Effector memory CD4-positive, alpha-beta T cell (primary cell): ENCODE results near the gene ACP7.

Experiments
- DNase-seq, 3 donors: peaks; one replicate each; pipeline ENCODE4 v3.0.0-alpha.2; 2020
- H3K27ac ChIP-seq: 2 replicates; pipeline ENCODE4 v1.7.0; 2013; ENCODE audit warnings: mild to moderate bottlenecking, low read length, moderate library complexity; ENCODE audit not compliant: insufficient read depth, poor library complexity, severe bottlenecking
- H3K27me3 ChIP-seq: replicated peaks from 2 replicates; pipeline ENCODE4 v1.7.0; 2013; ENCODE audit warnings: mild to moderate bottlenecking, low read length; ENCODE audit not compliant: insufficient read depth, control insufficient read depth, poor library complexity, severe bottlenecking
- H3K36me3 ChIP-seq: 2 replicates; pipeline ENCODE4 v1.7.0; 2013; ENCODE audit warnings: mild to moderate bottlenecking, low read length, moderate library complexity; ENCODE audit not compliant: control insufficient read depth, insufficient read depth
- H3K4me1 ChIP-seq: 2 replicates; pipeline ENCODE4 v1.7.0; 2013; ENCODE audit warnings: low read length, mild to moderate bottlenecking; ENCODE audit not compliant: control insufficient read depth, insufficient read depth, poor library complexity, severe bottlenecking
- H3K4me3 ChIP-seq: 2 replicates; pipeline ENCODE4 v1.7.0; 2013; ENCODE audit warnings: low read length, low read depth, mild to moderate bottlenecking; ENCODE audit not compliant: insufficient read depth, poor library complexity, severe bottlenecking
- H3K9me3 ChIP-seq: 2 replicates; pipeline ENCODE4 v1.7.0; 2013; ENCODE audit warnings: mild to moderate bottlenecking, low read length, moderate library complexity; ENCODE audit not compliant: control insufficient read depth

ACP7 gene

DNA sequence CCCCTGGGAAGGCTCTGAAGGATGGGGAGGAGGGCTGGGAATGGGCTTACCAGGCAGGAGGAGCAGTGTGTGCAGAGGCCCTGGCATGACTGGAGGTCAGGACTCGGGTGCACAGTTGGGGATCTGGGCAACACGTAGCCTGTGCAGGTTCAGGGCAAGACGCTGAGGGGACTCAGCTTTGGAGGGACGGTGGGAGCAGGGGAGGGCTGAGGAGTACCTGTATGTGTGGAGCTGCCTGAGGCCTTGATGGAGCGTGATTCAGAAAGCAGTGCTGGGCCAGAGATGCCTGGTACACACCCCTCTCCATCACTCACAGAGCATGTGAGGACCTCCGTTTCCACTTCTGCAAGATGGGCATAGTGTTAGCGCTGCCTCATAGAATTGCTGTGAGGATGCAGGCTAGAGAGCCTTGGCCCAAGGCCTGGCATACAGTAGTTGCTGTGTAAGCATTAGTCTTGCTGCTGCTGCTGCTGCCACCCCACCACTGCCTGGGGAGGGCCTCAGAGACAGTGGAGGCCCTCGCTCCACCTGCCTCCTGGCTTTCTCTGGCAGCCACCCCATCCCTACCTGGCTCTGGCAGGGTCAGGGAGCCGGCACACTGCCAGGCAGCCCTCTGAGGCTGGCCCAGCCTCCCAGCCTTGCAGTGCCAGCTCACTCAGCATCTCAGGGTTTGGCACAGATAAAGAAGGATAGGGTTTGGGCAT, 43.8 kb downstream of the ACP7 start:
- no peaks in the 10 kb centered on the region for H3K9me3 ChIP-seq
- no peaks in the 10 kb centered on the region for H3K27me3 ChIP-seq
- H3K4me1 ChIP-seq: peaks cover 10% of the 10 kb centered on the region
- H3K36me3 ChIP-seq: no peaks in the 10 kb centered on the region
- no peak overlapping the region for H3K27ac ChIP-seq
- DNase-seq: no peak
- H3K4me3 ChIP-seq: no peak overlapping the region

DNA sequence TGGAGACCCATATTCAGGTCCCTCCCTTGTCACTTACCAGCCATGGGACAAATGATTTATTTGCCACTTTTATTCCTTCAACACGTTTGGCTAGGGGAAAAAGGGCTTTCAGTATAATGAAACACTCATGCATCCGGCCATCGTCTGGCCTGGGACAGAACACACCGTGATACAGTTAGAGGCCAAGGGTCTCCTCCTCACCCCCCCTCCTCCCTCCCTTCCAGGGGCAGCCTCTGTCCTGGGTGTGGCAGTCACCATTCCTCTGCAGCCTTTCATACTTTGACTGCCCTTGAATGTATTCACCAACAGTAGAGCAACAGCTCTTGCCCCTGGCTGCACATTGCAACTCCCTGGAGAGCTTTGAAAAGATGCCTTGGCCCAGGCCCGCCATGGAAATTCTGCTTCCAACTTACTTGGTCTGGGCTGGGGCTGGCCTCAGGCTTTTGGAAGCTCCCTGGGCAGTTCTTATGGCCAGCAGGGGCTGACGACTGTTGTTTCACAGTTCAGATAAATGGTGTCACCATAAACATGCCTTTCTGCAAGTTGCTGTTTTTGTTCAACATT, 44.4 kb downstream of the ACP7 start:
- no peak overlapping the region for H3K4me3 ChIP-seq
- H3K36me3 ChIP-seq: no peaks in the 10 kb centered on the region
- peaks cover 10% of the 10 kb centered on the region for H3K4me1 ChIP-seq
- no peaks in the 10 kb centered on the region for H3K27me3 ChIP-seq
- DNase-seq: no peak
- H3K9me3 ChIP-seq: no peaks in the 10 kb centered on the region
- H3K27ac ChIP-seq: no peak overlapping the region

DNA sequence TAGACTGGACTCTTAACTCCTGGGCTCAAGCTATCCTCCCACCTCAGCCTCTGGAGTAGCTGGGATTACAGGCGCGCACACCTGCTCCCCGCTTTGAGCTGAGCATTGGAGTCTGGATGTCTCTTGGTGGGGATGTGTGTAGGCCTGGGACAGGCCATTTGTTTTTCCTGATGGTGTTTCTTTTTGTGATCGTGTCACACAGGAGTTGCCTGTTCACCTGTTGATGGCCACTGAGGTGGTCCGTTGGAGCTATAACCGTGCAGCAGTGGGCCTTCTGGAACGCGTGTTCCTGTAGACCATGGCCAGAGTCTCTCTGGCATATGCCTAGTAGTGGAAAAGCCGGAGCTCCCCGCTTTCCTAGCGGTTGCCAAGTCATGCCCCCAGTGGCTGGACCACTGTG, 44.9 kb downstream of the ACP7 start:
- Histone ChIP-seq H3K27ac (no peak overlapping the region), H3K9me3 (no peaks in the 10 kb centered on the region), H3K36me3 (no peaks in the 10 kb centered on the region), H3K4me3 (no peak overlapping the region), H3K4me1 (peaks cover 10% of the 10 kb centered on the region), H3K27me3 (no peaks in the 10 kb centered on the region)
- no peak for DNase-seq

DNA sequence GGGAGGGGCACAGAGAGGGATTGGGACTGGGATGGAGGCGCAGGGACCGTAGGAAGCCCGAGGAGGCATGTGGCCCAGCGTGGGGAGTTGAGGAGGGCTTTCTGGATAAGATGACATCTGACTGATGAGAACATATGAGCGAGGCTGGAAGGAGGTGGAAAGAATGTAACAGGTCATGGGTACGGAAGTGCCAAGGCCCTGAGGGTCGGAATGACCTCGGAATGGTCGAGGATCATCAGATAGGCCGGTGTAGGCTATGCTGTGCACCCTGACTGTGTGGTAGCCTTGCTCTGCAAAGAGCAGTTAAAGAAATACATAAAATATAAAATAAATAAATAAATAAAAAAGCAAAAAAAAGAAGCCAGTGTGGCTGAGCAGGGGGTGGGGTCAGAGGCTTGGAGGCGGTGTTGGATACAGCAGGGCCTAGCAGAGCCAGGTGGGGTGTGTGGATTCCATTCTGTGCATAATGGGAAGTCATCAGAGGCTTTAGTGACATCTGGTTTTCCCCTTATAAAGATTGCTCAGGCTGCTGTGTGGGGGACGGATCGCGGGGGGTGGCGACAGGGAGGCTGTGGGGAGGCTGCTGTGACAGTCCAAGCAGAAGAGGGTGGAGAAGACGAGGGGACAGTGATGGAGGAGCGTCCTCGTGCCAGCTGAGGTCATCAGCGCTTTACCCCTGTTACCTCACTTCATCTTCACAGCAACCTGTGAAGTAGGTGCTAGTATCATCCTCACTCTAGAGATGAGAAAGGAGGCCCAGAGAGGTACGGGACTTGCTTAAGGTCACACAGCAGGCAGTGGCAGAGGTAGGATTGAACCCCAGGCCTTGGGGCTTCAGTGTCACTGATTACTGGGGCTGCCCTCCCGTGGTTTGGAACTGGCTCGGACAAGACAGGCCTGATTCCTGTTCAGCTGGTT, 46.4 kb downstream of the ACP7 start:
- no peak overlapping the region for H3K4me3 ChIP-seq
- H3K27me3 ChIP-seq: no peaks in the 10 kb centered on the region
- H3K36me3 ChIP-seq: no peaks in the 10 kb centered on the region
- no peak overlapping the region for H3K27ac ChIP-seq
- no peak for DNase-seq
- peaks cover 4% of the 10 kb centered on the region for H3K4me1 ChIP-seq
- no peaks in the 10 kb centered on the region for H3K9me3 ChIP-seq

DNA sequence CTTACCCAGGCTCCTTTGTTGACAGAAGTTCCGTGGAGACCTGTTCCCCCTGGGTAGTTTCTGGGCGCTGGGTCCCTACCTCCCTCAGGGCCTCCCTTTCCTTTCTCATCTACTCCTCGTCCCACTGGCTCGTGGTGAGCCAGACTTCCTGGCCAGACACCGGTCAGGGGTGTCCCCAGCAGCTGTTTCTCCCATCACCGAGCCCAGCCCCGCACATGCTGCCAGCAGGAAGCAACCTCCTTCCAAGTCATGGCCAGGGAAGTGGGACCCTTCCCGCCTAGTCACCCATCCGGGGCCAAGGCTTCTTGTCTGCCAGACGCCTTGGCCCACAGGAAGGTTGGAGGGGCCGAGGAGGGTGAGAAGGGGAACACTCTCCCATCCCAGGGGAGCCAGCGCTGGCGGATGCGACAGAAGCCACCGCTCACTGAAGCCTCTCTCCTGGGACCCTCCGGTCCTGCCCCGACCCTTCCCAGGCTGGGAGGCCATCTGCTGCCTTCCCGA, 47.1 kb downstream of the ACP7 start:
- no peaks in the 10 kb centered on the region for H3K36me3 ChIP-seq
- H3K4me1 ChIP-seq: peaks cover 4% of the 10 kb centered on the region
- no peak for DNase-seq
- H3K4me3 ChIP-seq: no peak overlapping the region
- H3K27ac ChIP-seq: no peak overlapping the region
- no peaks in the 10 kb centered on the region for H3K9me3 ChIP-seq
- no peaks in the 10 kb centered on the region for H3K27me3 ChIP-seq

DNA sequence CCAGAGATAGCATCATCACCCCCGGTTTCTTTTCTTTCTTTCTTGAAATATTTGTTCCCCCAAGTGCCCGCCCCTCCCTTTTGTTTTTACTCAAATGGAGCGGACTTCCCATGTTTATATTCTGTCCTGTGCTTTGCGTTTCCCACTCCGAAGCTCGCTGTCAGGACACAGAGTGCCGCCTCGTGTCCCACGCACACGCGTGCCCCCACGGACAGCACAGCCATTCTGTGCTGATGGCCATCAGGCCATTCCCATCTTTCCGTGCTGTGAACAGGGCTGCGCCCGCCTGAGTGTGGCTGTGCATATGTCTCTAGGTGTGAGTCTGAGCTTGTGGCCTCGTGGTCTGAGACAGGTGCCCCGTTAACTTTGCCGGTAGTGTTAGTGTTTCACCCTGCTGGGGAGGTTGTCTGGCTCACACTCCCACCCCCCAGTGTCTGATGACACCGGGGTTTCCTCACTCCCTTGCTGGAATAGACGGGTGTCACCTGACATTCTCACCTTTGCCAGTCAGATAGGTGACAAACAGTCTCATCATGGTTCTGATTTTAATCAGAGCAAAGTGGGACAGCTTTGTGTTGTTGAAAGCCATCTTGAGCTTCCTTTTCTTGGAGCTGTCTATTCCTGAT, 48.3 kb downstream of the ACP7 start:
- Histone ChIP-seq H3K36me3 (no peaks in the 10 kb centered on the region), H3K4me1 (no peaks in the 10 kb centered on the region), H3K9me3 (no peaks in the 10 kb centered on the region), H3K4me3 (no peak overlapping the region), H3K27me3 (no peaks in the 10 kb centered on the region), H3K27ac (no peak overlapping the region)
- no peak for DNase-seq

DNA sequence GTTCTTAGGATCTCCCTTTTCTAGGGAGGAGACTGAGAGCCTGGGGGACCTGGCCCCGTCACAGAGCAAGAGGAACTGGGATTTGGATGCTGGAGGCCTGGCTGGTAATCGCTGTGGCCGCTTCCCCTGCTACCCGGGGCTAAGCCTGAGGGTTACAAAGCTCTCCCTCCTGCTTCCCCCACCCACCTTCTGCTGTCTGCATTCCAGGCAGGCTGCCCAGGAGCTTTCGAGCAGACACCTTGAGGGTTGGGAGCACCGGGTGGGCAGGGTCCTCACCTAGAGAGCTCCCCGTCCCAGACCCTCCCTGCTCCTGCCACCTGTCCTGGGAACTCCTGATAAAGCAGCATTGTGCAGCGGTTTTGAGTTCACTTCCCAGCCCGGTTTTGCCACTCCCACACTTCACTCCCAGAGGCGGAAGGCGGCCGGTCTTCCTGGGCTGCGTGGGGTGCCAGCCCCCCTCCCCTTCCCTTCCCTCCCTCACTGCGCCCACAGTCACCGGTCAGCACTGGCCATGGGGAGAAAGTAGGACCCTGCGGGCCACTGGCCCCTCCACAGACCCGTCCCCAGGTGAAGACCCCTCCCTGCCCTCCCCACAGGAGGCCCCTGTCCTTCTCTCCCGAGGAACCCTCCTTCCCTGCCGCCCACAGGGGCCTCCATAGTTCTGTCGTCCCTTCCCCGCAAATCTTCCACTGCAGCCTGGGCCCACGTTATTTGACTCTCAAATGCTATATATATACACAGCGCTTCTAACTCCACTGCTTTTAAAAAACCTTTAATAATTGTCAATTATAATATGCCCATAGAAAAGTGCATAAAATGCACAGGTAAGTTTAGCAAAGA, 49.5 kb downstream of the ACP7 start:
- H3K4me1 ChIP-seq: no peaks in the 10 kb centered on the region
- H3K4me3 ChIP-seq: no peak overlapping the region
- no peak for DNase-seq
- H3K9me3 ChIP-seq: no peaks in the 10 kb centered on the region
- H3K27ac ChIP-seq: no peak overlapping the region
- no peaks in the 10 kb centered on the region for H3K36me3 ChIP-seq
- no peaks in the 10 kb centered on the region for H3K27me3 ChIP-seq

DNA sequence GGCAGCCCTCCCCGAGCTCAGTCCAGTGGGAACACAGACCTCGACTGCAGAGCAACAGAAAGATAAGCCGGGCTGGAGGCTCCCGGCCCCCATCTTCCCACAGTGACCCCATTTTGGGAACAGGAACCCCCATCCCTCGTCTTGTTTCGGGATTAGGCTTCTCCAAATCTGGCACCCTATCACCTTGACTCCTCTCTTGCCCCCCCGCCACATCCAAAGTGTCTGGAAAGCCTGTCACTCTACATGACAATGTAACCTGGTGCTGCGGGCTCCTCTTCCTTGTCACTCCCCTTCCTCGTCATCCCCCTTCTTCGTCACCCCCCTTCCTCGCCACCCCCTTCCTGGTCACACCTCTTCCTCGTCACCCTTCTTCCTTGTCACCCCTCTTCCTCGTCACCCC, 51.5 kb downstream of the ACP7 start:
- DNase-seq: no peak
- H3K36me3 ChIP-seq: no peaks in the 10 kb centered on the region
- H3K27me3 ChIP-seq: no peaks in the 10 kb centered on the region
- H3K4me1 ChIP-seq: no peaks in the 10 kb centered on the region
- H3K4me3 ChIP-seq: no peak overlapping the region
- H3K27ac ChIP-seq: no peak overlapping the region
- H3K9me3 ChIP-seq: no peaks in the 10 kb centered on the region

DNA sequence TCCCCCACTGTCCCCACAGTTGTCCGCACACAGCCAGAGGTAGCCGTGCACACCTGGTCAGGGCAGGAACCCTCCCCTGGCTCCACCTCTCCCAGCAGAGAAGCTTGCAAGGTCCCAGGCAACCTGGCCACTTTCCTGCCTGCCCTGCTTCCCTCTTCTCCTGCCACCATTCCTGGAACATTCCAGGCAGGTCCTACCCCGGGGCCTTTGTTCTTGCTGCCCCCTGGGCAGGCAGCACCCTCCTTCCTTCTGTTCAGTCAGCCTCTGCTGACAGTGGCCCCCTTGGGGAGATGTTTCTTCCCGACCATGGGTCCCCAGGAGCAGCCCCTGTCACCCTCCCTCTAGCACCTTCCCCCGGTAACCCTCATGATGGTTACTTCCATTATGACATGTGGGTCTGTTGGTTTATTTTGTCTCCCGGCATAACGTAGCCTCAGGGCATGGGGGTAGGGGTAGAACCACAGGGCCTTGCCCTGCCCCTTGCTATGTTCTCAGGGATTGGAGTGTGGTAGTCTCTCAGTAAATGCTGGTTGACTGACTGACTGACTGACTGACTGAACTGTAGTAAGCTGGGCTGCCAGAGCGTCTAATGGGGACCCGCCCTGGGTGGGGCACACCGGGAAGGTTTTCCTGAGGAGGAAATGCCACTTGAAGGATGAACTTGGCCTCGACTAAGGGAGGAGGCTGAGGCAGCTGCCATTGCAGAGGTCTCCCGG, 52.2 kb downstream of the ACP7 start:
- Histone ChIP-seq H3K36me3 (no peaks in the 10 kb centered on the region), H3K27me3 (no peaks in the 10 kb centered on the region), H3K4me1 (no peaks in the 10 kb centered on the region), H3K4me3 (no peak overlapping the region), H3K9me3 (no peaks in the 10 kb centered on the region), H3K27ac (no peak overlapping the region)
- DNase-seq: no peak
